Prostate gland (tissue), 2 donors: ENCODE measurements around the gene LHFPL3. TPM values are rescaled to one million over a fixed set of nuclear protein-coding genes. Genes with fewer than 3 reads are reported as not detected.

Source experiments
- DNase-seq: peaks from one replicate; pipeline ENCODE4 v3.0.0-alpha.2; 2019; ENCODE audit warnings: low spot score
- H3K27ac ChIP-seq, 2 donors: fragments of 200-600 bp; sonication (generic); 2 replicates each; pipeline ENCODE4 v1.5.1; 2017 to 2019
- H3K27me3 ChIP-seq: fragments of 200-600 bp; sonication (generic); replicated peaks from 2 replicates; pipeline ENCODE4 v1.5.1; 2019; ENCODE audit not compliant: insufficient read depth
- H3K36me3 ChIP-seq, 2 donors: fragments of 200-600 bp; sonication (generic); 1 replicate in 1 of 2; 2 replicates in 1 of 2; pipeline versions ENCODE4 v1.5.1 to v1.8.1; 2017 to 2019
- H3K4me1 ChIP-seq: fragments of 200-600 bp; sonication (generic); replicated peaks from 2 replicates; pipeline ENCODE4 v1.5.1; 2019
- H3K4me3 ChIP-seq, 2 donors: fragments of 200-600 bp; sonication (generic); 2 replicates each; pipeline ENCODE4 v1.5.1; 2017 to 2019
- H3K9me3 ChIP-seq: fragments of 200-600 bp; sonication (generic); 2 replicates; pipeline ENCODE4 v1.5.1; 2017
- CTCF ChIP-seq, 4 experiments: fragments of 200-600 bp in 2 of 4; fragments of 450-650 bp in 2 of 4; sonication (generic) in 2 of 4; IDR thresholded peaks; 1 replicate in 3 of 4; 2 replicates in 1 of 4; pipeline ENCODE4 v1.5.1; 2016 to 2019; ENCODE audit warnings: antibody characterized with exemption in 4 of 4, mild to moderate bottlenecking in 2 of 4, moderate library complexity in 2 of 4
- POLR2A ChIP-seq: fragments of 450-650 bp; IDR thresholded peaks from one replicate; pipeline ENCODE4 v1.6.1; 2016; ENCODE audit warnings: antibody characterized with exemption, mild to moderate bottlenecking
- POLR2AphosphoS5 ChIP-seq: sonication (generic); formaldehyde crosslinking; IDR thresholded peaks from one replicate; pipeline ENCODE4 v1.6.1; 2017; ENCODE audit warnings: antibody characterized with exemption
- WGBS: methylation state at CpG from one replicate; pipeline ENCODE4 v1.1.5; 2018; 5-methylcytosine and 5-hydroxymethylcytosine counted together
- intact Hi-C: fragments of 100-400 bp; cut with DNase I; formaldehyde crosslinking; loops from one replicate; pipeline ENCODE4 v1.14.2; 2022
- total RNA-seq, 2 donors: library from RNA; depleted of rRNA; stranded (reverse); fragments of >200 nt; gene quantifications; one replicate each; pipeline ENCODE4 v1.1.0, GENCODE V29; 2016

The LHFPL3 gene
- total RNA-seq, 2 donors from 2014 or later, result 0.14 TPM; not detected in 1

GRCh38 chr7:104652434-104652833 is 324.0 kb downstream of the LHFPL3 start:
- no peak for TF ChIP-seq POLR2AphosphoS5
- TF ChIP-seq CTCF (IDR thresholded peaks at IDR 0.05), result no peak
- no peak for TF ChIP-seq POLR2A
- H3K4me3 ChIP-seq, result no peak overlapping the region
- DNase-seq, result no peak
- no peaks in the 10 kb centered on the region for H3K4me1 ChIP-seq
- intact Hi-C loops, result no loop called here
- no peak overlapping the region for H3K27ac ChIP-seq
- H3K9me3 ChIP-seq, result no peaks in the 10 kb centered on the region
- no peaks in the 10 kb centered on the region for H3K36me3 ChIP-seq
- WGBS, result 87% methylated on average over 4 of the region's 4 CpGs
- no peaks in the 10 kb centered on the region for H3K27me3 ChIP-seq

- Histone ChIP-seq H3K4me3 (no peak overlapping the region), H3K36me3 (no peaks in the 10 kb centered on the region), H3K27ac (no peak overlapping the region), H3K27me3 (no peaks in the 10 kb centered on the region), H3K4me1 (no peaks in the 10 kb centered on the region), H3K9me3 (no peaks in the 10 kb centered on the region)
- 64% methylated on average over 1 of the region's 1 CpG for WGBS
- intact Hi-C loops, result no loop called here
- DNase-seq, result no peak
- TF ChIP-seq CTCF (IDR thresholded peaks at IDR 0.05) (no peak), POLR2A (no peak), POLR2AphosphoS5 (no peak)
These were observed 324.5 kb downstream of the LHFPL3 start for GRCh38 chr7:104652865-104653264.

GRCh38 chr7:104653825-104654401 is 325.5 kb downstream of the LHFPL3 start:
- H3K4me3 ChIP-seq, result no peak overlapping the region
- DNase-seq, result no peak
- H3K36me3 ChIP-seq, result no peaks in the 10 kb centered on the region
- H3K4me1 ChIP-seq, result no peaks in the 10 kb centered on the region
- 46% methylated on average over 4 of the region's 4 CpGs for WGBS
- H3K27me3 ChIP-seq, result no peaks in the 10 kb centered on the region
- H3K9me3 ChIP-seq, result no peaks in the 10 kb centered on the region
- intact Hi-C loops, result no loop called here
- TF ChIP-seq CTCF (IDR thresholded peaks at IDR 0.05), result no peak
- no peak for TF ChIP-seq POLR2A
- TF ChIP-seq POLR2AphosphoS5, result no peak
- no peak overlapping the region for H3K27ac ChIP-seq

GRCh38 chr7:104655592-104655991 is 327.2 kb downstream of the LHFPL3 start:
- TF ChIP-seq POLR2AphosphoS5 (no peak), CTCF (IDR thresholded peaks at IDR 0.05) (no peak), POLR2A (no peak)
- intact Hi-C loops, result no loop called here
- 84% methylated on average over 3 of the region's 3 CpGs for WGBS
- no peak for DNase-seq
- Histone ChIP-seq H3K4me3 (no peak overlapping the region), H3K27ac (no peak overlapping the region), H3K4me1 (no peaks in the 10 kb centered on the region), H3K27me3 (no peaks in the 10 kb centered on the region), H3K36me3 (no peaks in the 10 kb centered on the region), H3K9me3 (no peaks in the 10 kb centered on the region)

- intact Hi-C loops, result no loop called here
- Histone ChIP-seq H3K27ac (no peak overlapping the region), H3K4me3 (no peak overlapping the region), H3K9me3 (no peaks in the 10 kb centered on the region), H3K36me3 (no peaks in the 10 kb centered on the region), H3K27me3 (no peaks in the 10 kb centered on the region), H3K4me1 (no peaks in the 10 kb centered on the region)
- no peak for DNase-seq
- 79% methylated on average over 1 of the region's 1 CpG for WGBS
- TF ChIP-seq POLR2A, result no peak
These were observed 328.1 kb downstream of the LHFPL3 start for GRCh38 chr7:104656467-104656866.
